ENCODE data around the gene VWA5B2.

Gene VWA5B2

GRCh38 chr3:184250167-184250828, 20.9 kb downstream of the VWA5B2 start:
- TF ChIP-seq, protein P1, sequence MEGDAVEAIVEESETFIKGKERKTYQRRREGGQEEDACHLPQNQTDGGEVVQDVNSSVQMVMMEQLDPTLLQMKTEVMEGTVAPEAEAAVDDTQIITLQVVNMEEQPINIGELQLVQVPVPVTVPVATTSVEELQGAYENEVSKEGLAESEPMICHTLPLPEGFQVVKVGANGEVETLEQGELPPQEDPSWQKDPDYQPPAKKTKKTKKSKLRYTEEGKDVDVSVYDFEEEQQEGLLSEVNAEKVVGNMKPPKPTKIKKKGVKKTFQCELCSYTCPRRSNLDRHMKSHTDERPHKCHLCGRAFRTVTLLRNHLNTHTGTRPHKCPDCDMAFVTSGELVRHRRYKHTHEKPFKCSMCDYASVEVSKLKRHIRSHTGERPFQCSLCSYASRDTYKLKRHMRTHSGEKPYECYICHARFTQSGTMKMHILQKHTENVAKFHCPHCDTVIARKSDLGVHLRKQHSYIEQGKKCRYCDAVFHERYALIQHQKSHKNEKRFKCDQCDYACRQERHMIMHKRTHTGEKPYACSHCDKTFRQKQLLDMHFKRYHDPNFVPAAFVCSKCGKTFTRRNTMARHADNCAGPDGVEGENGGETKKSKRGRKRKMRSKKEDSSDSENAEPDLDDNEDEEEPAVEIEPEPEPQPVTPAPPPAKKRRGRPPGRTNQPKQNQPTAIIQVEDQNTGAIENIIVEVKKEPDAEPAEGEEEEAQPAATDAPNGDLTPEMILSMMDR (IDR thresholded peaks at IDR 0.05; ENCODE audit: insufficient read depth, low read depth, low read length, missing control alignments): peak; percentile 95
- H3K4me3 ChIP-seq (ENCODE audit: low read depth, low read length): peak overlapping the region; percentile 86
- DNase-seq (ENCODE audit: low read depth): peak; percentile 94

DNA sequence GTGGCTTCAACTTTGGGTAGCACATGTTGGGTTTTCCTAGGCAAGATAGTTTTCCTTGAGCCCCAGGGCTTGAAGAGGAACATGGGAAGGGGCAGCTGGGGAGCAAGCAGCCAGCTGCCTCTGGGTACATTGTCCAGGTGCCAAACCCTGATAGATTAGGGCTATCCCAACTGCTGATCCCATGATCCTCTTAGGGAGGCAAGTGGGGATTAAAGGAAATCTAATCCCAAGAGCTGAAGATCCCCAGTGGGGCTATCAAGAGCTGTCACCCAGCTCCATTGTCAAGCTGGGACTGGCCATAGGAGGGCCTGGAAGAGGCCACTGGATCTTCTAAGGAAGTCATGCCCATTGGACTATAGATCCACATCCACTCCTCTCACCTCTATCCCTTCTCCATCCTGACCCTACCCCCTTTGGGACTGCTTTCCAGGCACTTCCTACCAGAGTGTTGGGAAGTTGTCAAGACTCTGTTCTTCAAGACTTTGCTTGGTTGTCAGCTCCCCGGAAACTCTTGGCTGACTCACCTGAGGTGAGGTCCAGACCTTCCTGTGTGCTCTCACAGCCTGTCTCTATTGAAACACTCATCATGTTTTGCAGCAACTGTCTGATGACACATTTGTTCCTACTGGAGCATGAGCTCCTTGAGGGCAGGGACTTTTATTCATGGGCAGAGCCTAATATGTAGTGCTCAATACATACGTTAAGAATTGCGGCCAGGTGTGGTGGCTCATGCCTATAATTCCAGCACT, 26.1 kb downstream of the VWA5B2 start:
- TF ChIP-seq, protein P1 (IDR thresholded peaks at IDR 0.05; ENCODE audit: insufficient read depth, low read depth, low read length, missing control alignments): no peak
- DNase-seq (ENCODE audit: low read depth): no peak
- H3K4me3 ChIP-seq (ENCODE audit: low read depth, low read length): no peak overlapping the region

DNA sequence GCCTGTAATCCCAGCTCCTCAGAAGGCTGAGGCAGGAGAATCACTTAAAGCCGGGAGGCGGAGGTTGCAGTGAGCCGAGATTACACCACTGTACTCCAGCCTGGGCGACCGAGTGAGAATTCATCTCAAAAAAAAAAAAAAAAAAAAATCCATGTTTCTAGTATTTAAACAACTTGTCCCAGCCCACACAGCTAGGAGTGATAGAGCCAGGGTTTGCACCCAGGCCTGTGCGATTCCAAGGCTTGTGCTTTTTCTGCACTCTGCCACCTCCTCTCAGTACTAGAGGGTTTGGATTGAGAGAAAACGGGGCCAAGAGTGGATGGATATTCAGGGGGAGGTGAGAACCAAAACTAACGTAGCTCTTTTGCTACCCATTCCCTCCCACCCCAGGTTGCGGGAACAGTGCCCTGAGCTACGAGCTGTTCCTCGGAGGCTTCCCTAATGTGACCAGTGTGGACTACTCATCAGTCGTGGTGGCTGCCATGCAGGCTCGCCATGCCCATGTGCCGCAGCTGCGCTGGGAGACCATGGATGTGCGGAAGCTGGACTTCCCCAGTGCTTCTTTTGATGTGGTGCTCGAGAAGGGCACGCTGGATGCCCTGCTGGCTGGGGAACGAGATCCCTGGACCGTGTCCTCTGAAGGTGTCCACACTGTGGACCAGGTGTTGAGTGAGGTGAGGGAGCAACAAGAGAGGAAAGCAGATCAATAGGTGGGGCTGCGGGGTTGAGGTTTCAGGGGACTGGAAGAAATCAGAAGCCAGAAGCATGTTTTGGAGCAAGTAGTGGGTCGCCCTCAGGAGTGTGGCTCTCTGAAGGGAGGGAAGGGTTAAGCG, 27.9 kb downstream of the VWA5B2 start:
- H3K4me3 ChIP-seq (ENCODE audit: low read depth, low read length): no peak overlapping the region
- no peak for DNase-seq (ENCODE audit: low read depth)
- TF ChIP-seq, protein P1 (IDR thresholded peaks at IDR 0.05; ENCODE audit: insufficient read depth, low read depth, low read length, missing control alignments): no peak

GRCh38 chr3:184258926-184259325, 29.5 kb downstream of the VWA5B2 start:
- H3K4me3 ChIP-seq (ENCODE audit: low read depth, low read length): no peak overlapping the region
- TF ChIP-seq, protein P1 (IDR thresholded peaks at IDR 0.05; ENCODE audit: insufficient read depth, low read depth, low read length, missing control alignments): no peak

GRCh38 chr3:184259396-184259877, 30.1 kb downstream of the VWA5B2 start:
- TF ChIP-seq, protein P1 (IDR thresholded peaks at IDR 0.05; ENCODE audit: insufficient read depth, low read depth, low read length, missing control alignments): no peak
- DNase-seq (ENCODE audit: low read depth): no peak
- H3K4me3 ChIP-seq (ENCODE audit: low read depth, low read length): no peak overlapping the region

More at GRCh38 chr3:184258926-184259325, 29.5 kb downstream of the VWA5B2 start:
- DNase-seq (ENCODE audit: low read depth): no peak

- DNase-seq (ENCODE audit: low read depth): no peak
- H3K4me3 ChIP-seq (ENCODE audit: low read depth, low read length): no peak overlapping the region; the same call in 1 of the 2 replicates
- TF ChIP-seq, protein P1 (IDR thresholded peaks at IDR 0.05; ENCODE audit: insufficient read depth, low read depth, low read length, missing control alignments): no peak
Measured at GRCh38 chr3:184259878-184260723, 30.7 kb downstream of the VWA5B2 start.

All from GM12865 (cell line).